Gastrocnemius medialis (tissue), 4 donors: ENCODE measurements around the gene TFDP1. TPM values are rescaled to one million over a fixed set of nuclear protein-coding genes. Genes with fewer than 3 reads are reported as not detected.

ENCODE experiments used
- ATAC-seq, 2 donors: fragments of 150-250 bp; one replicate each; pipeline ENCODE4 v1.9.1; 2016
- DNase-seq, 2 donors: peaks; one replicate each; pipeline ENCODE4 v3.0.0-alpha.2; 2019
- H3K27ac ChIP-seq, 4 donors: fragments of 200-600 bp; sonication (generic); 1 replicate in 1 of 4; 2 replicates in 3 of 4; pipeline ENCODE4 v1.5.1; 2016 to 2018; ENCODE audit warnings: mild to moderate bottlenecking in 2 of 4, moderate library complexity in 1 of 4
- H3K27me3 ChIP-seq, 3 donors: fragments of 200-600 bp; sonication (generic) in 2 of 3; 1 replicate in 1 of 3; 2 replicates in 2 of 3; pipeline versions ENCODE4 v1.5.1 to v1.6.0; 2016 to 2019; ENCODE audit warnings: mild to moderate bottlenecking in 1 of 3, moderate library complexity in 1 of 3
- H3K36me3 ChIP-seq, 2 donors: fragments of 200-600 bp; sonication (generic) in 1 of 2; one replicate each; pipeline ENCODE4 v1.5.1; 2017 to 2018
- H3K4me1 ChIP-seq, 2 donors: fragments of 200-600 bp; sonication (generic) in 1 of 2; one replicate each; pipeline ENCODE4 v1.5.1; 2016 to 2017; ENCODE audit warnings: mild to moderate bottlenecking in 2 of 2
- H3K4me3 ChIP-seq, 4 donors: fragments of 200-600 bp; sonication (generic) in 3 of 4; 1 replicate in 1 of 4; 2 replicates in 3 of 4; pipeline ENCODE4 v1.5.1; 2016 to 2019; ENCODE audit warnings: mild to moderate bottlenecking in 2 of 4
- H3K9me3 ChIP-seq, 3 donors: fragments of 200-600 bp; sonication (generic) in 2 of 3; 1 replicate in 1 of 3; 2 replicates in 2 of 3; pipeline ENCODE4 v1.5.1; 2016 to 2019
- POLR2A ChIP-seq, 2 donors: fragments of 450-650 bp; IDR thresholded peaks; one replicate each; pipeline ENCODE4 v1.6.1; 2017; ENCODE audit warnings: antibody characterized with exemption in 2 of 2, mild to moderate bottlenecking in 2 of 2, moderate library complexity in 2 of 2
- in situ Hi-C, 4 donors: fragments of 200-750 bp; cut with MboI; loops; one replicate each; pipeline versions ENCODE4 v1.15.0 to v1.8.0; 2017; ENCODE audit warnings: low sequenced_read_pairs in 4 of 4
- intact Hi-C: fragments of 100-400 bp; cut with DNase I; formaldehyde crosslinking; loops from one replicate; pipeline ENCODE4 v1.15.1; 2023; ENCODE audit warnings: low total_unique reads
- total RNA-seq, 4 donors: library from RNA; depleted of rRNA; stranded (reverse); fragments of >200 nt; gene quantifications; one replicate each; pipeline versions ENCODE4 v1.1.0 to v1.2.3, GENCODE V29; 2016
- TF ChIP-seq, protein P1 (sequence below), 5 experiments: fragments of 450-650 bp in 3 of 5; fragments of 200-600 bp in 2 of 5; sonication (generic) in 2 of 5; IDR thresholded peaks in 4 of 5; conservative IDR thresholded peaks in 1 of 5; 1 replicate in 4 of 5; 2 replicates in 1 of 5; pipeline ENCODE4 v1.5.1; 2016 to 2019; ENCODE audit warnings: antibody characterized with exemption in 5 of 5, mild to moderate bottlenecking in 3 of 5, moderate library complexity in 3 of 5

The TFDP1 gene
- total RNA-seq, 4 donors from 2014 or later: 14.9 to 35.4 (median 29.1) TPM

DNA sequence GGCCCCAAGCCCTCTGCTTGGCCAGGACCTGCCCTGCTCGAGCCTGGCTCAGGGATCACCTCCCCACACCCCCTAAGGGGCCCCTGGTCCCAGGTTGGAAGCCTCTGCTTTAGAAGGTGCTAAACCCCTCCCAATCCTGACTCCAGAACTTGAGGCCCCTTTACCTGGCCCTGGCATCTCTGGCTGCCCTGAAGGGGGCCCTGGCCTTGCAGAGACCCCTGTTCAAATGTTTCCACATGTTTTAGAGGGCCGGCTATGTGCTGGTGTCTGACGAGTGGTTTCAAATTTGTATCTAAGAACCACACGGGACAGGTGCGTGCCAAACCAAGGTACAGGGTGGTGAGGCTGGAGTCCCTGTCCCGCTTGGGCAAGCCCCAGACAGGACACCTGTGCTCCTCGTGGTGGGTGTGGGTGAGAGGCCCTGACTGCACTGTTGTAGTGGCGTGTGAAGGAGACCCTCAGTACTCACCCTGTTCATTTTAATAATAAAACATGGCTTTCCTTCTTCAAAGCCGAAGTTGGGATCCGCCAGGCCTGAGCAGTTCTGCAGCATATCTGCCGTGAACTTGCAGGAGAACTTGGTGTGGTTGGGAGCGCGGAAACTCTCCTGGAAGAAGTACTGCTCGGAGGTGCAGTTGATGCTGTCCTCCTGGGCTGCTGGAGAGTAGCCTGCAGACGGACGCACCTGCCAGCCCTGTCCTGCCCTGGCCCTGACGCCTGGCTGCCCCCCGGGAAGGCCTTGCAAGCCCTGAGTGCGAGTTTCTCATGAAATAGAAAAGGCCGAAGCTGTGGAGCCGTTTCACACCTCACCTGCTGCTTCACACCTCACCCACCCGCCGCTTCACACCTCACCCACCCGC, 68.1 kb downstream of the TFDP1 start:
- no peaks in the 10 kb centered on the region for H3K36me3 ChIP-seq
- H3K27ac ChIP-seq: no peak overlapping the region
- no peak overlapping the region for H3K4me3 ChIP-seq
- intact Hi-C loops (no loop called here), in situ Hi-C loops (no loop called here)
- H3K27me3 ChIP-seq: no peaks in the 10 kb centered on the region
- peak in 1 of 2 donors; percentile 3 for DNase-seq
- H3K4me1 ChIP-seq: peaks cover 0 to 3% of the 10 kb centered on the region in 2 donors
- no peak for ATAC-seq
- H3K9me3 ChIP-seq: no peaks in the 10 kb centered on the region
- TF ChIP-seq, protein P1, sequence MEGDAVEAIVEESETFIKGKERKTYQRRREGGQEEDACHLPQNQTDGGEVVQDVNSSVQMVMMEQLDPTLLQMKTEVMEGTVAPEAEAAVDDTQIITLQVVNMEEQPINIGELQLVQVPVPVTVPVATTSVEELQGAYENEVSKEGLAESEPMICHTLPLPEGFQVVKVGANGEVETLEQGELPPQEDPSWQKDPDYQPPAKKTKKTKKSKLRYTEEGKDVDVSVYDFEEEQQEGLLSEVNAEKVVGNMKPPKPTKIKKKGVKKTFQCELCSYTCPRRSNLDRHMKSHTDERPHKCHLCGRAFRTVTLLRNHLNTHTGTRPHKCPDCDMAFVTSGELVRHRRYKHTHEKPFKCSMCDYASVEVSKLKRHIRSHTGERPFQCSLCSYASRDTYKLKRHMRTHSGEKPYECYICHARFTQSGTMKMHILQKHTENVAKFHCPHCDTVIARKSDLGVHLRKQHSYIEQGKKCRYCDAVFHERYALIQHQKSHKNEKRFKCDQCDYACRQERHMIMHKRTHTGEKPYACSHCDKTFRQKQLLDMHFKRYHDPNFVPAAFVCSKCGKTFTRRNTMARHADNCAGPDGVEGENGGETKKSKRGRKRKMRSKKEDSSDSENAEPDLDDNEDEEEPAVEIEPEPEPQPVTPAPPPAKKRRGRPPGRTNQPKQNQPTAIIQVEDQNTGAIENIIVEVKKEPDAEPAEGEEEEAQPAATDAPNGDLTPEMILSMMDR (IDR thresholded peaks at IDR 0.05 in 4 of 5, conservative IDR thresholded peaks at IDR 0.05 in 1 of 5): no peak
- TF ChIP-seq POLR2A (IDR thresholded peaks at IDR 0.05): no peak

DNA sequence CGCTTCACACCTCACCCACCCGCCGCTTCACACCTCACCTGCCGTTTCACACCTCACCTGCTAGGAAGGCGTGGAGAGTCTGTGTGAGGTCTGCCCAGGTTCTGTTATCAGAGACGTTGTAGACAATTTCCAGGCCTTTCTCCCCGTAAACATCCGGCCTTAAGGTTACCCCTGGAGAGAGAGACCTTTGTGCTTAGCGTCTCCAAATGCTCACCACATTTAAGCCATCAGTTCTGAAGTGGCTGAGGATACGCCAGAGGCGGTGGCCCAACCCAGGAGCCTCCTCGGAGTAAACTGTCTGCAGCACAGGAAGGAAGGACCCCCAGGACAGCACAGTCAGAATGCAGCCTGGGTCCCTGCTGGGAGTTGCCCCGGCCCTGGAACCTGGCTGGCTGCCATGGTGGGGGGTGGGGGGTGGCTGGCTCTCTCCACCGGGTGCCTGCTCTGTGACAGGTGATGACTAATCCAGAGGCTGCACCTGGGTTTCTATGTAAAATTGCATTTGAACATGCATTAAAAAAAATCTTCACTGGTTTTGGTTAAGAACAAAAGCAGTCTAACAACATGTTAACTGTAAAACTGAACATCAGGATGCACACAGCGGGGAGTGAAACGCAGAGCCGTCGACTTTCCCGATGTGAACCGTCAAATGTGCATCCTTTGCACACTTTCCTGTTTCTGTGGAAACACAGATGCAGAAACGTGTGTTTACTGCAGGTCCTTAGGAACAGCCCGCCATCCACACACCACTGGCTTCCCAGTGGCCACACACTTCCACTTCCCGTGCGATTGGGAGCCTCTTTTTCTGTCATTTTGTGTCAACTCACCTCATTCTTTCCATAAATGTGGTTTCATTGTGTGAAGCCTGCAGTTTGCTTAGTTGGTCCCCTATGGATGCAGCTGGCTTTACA, 69.0 kb downstream of the TFDP1 start:
- no peaks in the 10 kb centered on the region for H3K27me3 ChIP-seq
- DNase-seq (peak in 1 of 2 donors; percentile 2), ATAC-seq (no peak)
- in situ Hi-C loops: no loop called here
- no peak overlapping the region for H3K4me3 ChIP-seq
- no peak for TF ChIP-seq POLR2A (IDR thresholded peaks at IDR 0.05)
- TF ChIP-seq, protein P1 (IDR thresholded peaks at IDR 0.05 in 4 of 5, conservative IDR thresholded peaks at IDR 0.05 in 1 of 5): no peak
- H3K27ac ChIP-seq: no peak overlapping the region
- intact Hi-C loops: no loop called here
- H3K4me1 ChIP-seq: no peaks in the 10 kb centered on the region
- H3K36me3 ChIP-seq: no peaks in the 10 kb centered on the region
- H3K9me3 ChIP-seq: no peaks in the 10 kb centered on the region

DNA sequence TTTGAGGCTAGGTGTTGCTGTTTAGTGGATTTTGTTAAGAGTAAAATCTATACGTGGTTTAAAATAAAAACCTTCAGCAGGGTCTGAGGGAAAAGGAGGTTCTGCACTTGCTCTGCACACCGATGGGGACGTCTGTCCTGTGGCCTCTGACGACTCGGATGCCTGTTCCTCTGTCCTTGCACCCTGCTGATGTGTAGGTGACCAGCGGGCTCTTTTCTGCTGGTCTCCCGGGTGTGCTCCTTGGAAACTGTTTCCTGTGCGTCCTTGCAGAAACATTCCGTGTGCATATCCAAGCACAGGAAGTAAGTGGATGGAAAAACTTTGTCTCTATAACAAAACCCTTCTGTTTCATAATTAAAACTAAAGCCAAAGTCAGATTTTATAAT, 69.6 kb downstream of the TFDP1 start:
- H3K36me3 ChIP-seq: no peaks in the 10 kb centered on the region
- H3K4me1 ChIP-seq: no peaks in the 10 kb centered on the region
- H3K27ac ChIP-seq: no peak overlapping the region
- no peak for TF ChIP-seq POLR2A (IDR thresholded peaks at IDR 0.05)
- TF ChIP-seq, protein P1 (IDR thresholded peaks at IDR 0.05 in 4 of 5, conservative IDR thresholded peaks at IDR 0.05 in 1 of 5): no peak
- ATAC-seq (no peak), DNase-seq (no peak)
- no peaks in the 10 kb centered on the region for H3K9me3 ChIP-seq
- intact Hi-C loops (no loop called here), in situ Hi-C loops (no loop called here)
- no peak overlapping the region for H3K4me3 ChIP-seq
- no peaks in the 10 kb centered on the region for H3K27me3 ChIP-seq

DNA sequence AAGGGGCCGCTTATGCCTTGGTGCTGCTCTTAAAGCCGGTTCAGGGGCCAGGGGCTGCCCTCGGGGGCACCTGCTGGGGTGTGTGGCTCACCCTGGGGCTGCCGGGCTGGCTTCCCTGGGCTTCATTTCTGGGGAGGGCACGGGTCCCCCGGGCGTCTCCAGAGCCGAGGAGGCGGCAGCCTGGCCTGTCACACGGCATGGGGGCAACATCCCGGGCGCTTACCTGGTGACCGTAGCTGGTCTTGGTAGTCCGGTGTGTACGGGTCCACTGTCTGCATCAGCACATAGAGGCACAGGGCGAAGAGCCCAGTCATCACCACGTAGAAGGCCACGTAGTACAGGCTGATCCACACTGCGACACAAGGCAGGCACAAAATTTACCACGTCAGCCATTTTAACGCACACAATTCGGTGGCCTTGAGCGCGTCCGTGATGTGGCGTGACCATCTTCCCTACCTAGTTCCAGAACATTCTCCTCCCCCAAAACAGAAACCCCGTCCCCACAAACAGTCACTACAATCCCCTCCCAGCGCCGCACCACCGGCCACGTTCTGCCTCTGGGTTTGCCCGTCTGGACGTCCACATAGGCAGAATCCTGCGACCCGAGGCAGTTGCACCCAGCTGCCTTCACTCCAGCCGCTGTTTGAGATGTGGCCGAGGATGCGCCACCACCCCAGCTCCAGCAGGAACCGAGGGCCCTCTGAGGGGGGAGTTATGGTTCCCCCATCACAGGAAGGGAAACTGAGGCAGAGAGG, 70.2 kb downstream of the TFDP1 start:
- Histone ChIP-seq H3K4me1 (no peaks in the 10 kb centered on the region), H3K4me3 (no peak overlapping the region), H3K9me3 (no peaks in the 10 kb centered on the region), H3K36me3 (no peaks in the 10 kb centered on the region), H3K27ac (no peak overlapping the region), H3K27me3 (no peaks in the 10 kb centered on the region)
- intact Hi-C loops (no loop called here), in situ Hi-C loops (no loop called here)
- ATAC-seq (no peak), DNase-seq (peak in 1 of 2 donors; percentile 5)
- no peak for TF ChIP-seq POLR2A (IDR thresholded peaks at IDR 0.05)
- TF ChIP-seq, protein P1 (IDR thresholded peaks at IDR 0.05 in 4 of 5, conservative IDR thresholded peaks at IDR 0.05 in 1 of 5): no peak
